Measurements from ENCODE around the gene SLC9A9. TPM values are rescaled to one million over a fixed set of nuclear protein-coding genes. Genes with fewer than 3 reads are reported as not detected.

The SLC9A9 gene
- total and polyA plus RNA-seq, 8 donors: 0.28 to 5.9 (median 0.75) TPM

DNA sequence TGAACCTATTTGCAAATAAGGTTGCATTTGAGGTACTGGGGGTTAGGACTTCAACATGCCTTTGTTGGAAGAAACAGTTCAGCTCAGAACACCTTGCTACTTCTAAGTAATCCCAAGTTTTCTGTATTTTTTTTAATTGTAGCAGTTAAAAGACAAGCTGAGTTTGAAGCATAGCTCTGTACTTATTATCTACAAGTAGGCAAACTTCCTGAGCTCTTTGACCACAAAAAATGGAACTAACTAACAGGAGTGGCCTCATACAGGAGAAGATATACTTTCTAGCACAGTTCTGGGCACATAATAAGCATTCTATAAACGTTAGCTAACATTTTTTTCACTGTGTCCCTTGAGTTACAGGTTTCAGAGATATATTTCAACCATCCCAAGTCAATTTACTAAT, 569.5 kb downstream of the SLC9A9 start:
- TF ChIP-seq, protein P1, sequence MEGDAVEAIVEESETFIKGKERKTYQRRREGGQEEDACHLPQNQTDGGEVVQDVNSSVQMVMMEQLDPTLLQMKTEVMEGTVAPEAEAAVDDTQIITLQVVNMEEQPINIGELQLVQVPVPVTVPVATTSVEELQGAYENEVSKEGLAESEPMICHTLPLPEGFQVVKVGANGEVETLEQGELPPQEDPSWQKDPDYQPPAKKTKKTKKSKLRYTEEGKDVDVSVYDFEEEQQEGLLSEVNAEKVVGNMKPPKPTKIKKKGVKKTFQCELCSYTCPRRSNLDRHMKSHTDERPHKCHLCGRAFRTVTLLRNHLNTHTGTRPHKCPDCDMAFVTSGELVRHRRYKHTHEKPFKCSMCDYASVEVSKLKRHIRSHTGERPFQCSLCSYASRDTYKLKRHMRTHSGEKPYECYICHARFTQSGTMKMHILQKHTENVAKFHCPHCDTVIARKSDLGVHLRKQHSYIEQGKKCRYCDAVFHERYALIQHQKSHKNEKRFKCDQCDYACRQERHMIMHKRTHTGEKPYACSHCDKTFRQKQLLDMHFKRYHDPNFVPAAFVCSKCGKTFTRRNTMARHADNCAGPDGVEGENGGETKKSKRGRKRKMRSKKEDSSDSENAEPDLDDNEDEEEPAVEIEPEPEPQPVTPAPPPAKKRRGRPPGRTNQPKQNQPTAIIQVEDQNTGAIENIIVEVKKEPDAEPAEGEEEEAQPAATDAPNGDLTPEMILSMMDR (IDR thresholded peaks at IDR 0.05): no peak
- ATAC-seq: no peak
- Histone ChIP-seq H3K27ac (no peak overlapping the region), H3K9me3 (no peaks in the 10 kb centered on the region), H3K4me1 (no peaks in the 10 kb centered on the region), H3K36me3 (no peaks in the 10 kb centered on the region), H3K4me3 (no peak overlapping the region), H3K27me3 (no peaks in the 10 kb centered on the region)
- DNase-seq: no peak
- intact Hi-C loops (cut with DNase I): no loop called here
- no peak for FAIRE-seq
- 33 to 50% methylated on average over 1 of the region's 1 CpG for WGBS, 2 donors

GRCh38 chr3:143277531-143277930, 570.7 kb downstream of the SLC9A9 start:
- no peak overlapping the region for H3K27ac ChIP-seq
- no peak overlapping the region for H3K4me3 ChIP-seq
- TF ChIP-seq, protein P1 (IDR thresholded peaks at IDR 0.05): no peak
- no peak for ATAC-seq
- intact Hi-C loops (cut with DNase I): no loop called here
- WGBS, 2 donors: 84 to 90% methylated on average over 2 of the region's 2 CpGs
- no peak for FAIRE-seq
- no peaks in the 10 kb centered on the region for H3K36me3 ChIP-seq
- H3K9me3 ChIP-seq: no peaks in the 10 kb centered on the region
- no peak for DNase-seq
- no peaks in the 10 kb centered on the region for H3K27me3 ChIP-seq
- no peaks in the 10 kb centered on the region for H3K4me1 ChIP-seq

- TF ChIP-seq, protein P1 (IDR thresholded peaks at IDR 0.05): no peak
- Histone ChIP-seq H3K4me3 (no peak overlapping the region), H3K27ac (no peak overlapping the region), H3K36me3 (no peaks in the 10 kb centered on the region), H3K27me3 (no peaks in the 10 kb centered on the region), H3K9me3 (no peaks in the 10 kb centered on the region), H3K4me1 (no peaks in the 10 kb centered on the region)
- ATAC-seq: no peak
- no peak for FAIRE-seq
- DNase-seq: no peak
- intact Hi-C loops (cut with DNase I): no loop called here
These were observed 571.7 kb downstream of the SLC9A9 start for GRCh38 chr3:143276592-143276991.

GRCh38 chr3:143273975-143274690, 574.1 kb downstream of the SLC9A9 start:
- H3K27ac ChIP-seq: no peak overlapping the region
- ATAC-seq (no peak), FAIRE-seq (no peak), DNase-seq (no peak)
- no peak overlapping the region for H3K4me3 ChIP-seq
- intact Hi-C loops (cut with DNase I): no loop called here
- no peaks in the 10 kb centered on the region for H3K9me3 ChIP-seq
- no peaks in the 10 kb centered on the region for H3K4me1 ChIP-seq
- no peaks in the 10 kb centered on the region for H3K36me3 ChIP-seq
- TF ChIP-seq, protein P1 (IDR thresholded peaks at IDR 0.05): no peak
- no peaks in the 10 kb centered on the region for H3K27me3 ChIP-seq
- 66 to 68% methylated on average over 1 of the region's 1 CpG for WGBS, 2 donors

GRCh38 chr3:143271136-143271535, 577.1 kb downstream of the SLC9A9 start:
- WGBS, 2 donors: 89 to 92% methylated on average over 2 of the region's 2 CpGs
- Histone ChIP-seq H3K27me3 (no peaks in the 10 kb centered on the region), H3K27ac (no peak overlapping the region), H3K4me1 (no peaks in the 10 kb centered on the region), H3K9me3 (no peaks in the 10 kb centered on the region), H3K36me3 (no peaks in the 10 kb centered on the region), H3K4me3 (no peak overlapping the region)
- TF ChIP-seq, protein P1 (IDR thresholded peaks at IDR 0.05): no peak
- intact Hi-C loops (cut with DNase I): no loop called here
- FAIRE-seq: no peak
- DNase-seq: no peak
- ATAC-seq: no peak
